ENCODE data around the gene FAM83F.

DNA sequence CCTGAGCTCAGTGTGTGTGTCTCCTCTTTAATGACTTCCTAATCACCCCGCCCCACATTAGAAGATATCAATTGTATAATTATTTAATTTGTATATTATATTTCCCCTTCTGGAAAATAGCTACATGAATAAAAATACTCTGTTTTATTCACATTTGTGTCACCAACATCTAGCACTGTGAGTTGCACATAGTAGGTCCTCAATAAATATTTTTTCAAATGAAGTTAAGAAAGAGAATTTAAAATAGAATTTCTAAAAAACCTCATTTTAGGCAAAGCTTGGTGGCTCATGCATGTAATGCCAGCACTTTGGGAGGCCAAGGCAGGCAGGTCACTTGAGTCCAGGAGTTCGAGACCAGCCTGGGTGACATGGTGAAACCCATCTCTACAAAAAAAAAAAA is 59.7 kb downstream of the FAM83F start:
- TF ChIP-seq, protein P1, sequence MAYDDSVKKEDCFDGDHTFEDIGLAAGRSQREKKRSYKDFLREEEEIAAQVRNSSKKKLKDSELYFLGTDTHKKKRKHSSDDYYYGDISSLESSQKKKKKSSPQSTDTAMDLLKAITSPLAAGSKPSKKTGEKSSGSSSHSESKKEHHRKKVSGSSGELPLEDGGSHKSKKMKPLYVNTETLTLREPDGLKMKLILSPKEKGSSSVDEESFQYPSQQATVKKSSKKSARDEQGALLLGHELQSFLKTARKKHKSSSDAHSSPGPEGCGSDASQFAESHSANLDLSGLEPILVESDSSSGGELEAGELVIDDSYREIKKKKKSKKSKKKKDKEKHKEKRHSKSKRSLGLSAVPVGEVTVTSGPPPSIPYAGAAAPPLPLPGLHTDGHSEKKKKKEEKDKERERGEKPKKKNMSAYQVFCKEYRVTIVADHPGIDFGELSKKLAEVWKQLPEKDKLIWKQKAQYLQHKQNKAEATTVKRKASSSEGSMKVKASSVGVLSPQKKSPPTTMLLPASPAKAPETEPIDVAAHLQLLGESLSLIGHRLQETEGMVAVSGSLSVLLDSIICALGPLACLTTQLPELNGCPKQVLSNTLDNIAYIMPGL (CRISPR knock-in tag; IDR thresholded peaks at IDR 0.05) = no peak
- no peak for TF ChIP-seq TEAD4 (CRISPR knock-in tag; IDR thresholded peaks at IDR 0.05)
- TF ChIP-seq, protein P2, sequence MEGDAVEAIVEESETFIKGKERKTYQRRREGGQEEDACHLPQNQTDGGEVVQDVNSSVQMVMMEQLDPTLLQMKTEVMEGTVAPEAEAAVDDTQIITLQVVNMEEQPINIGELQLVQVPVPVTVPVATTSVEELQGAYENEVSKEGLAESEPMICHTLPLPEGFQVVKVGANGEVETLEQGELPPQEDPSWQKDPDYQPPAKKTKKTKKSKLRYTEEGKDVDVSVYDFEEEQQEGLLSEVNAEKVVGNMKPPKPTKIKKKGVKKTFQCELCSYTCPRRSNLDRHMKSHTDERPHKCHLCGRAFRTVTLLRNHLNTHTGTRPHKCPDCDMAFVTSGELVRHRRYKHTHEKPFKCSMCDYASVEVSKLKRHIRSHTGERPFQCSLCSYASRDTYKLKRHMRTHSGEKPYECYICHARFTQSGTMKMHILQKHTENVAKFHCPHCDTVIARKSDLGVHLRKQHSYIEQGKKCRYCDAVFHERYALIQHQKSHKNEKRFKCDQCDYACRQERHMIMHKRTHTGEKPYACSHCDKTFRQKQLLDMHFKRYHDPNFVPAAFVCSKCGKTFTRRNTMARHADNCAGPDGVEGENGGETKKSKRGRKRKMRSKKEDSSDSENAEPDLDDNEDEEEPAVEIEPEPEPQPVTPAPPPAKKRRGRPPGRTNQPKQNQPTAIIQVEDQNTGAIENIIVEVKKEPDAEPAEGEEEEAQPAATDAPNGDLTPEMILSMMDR (IDR thresholded peaks at IDR 0.05) = no peak
- no peak for TF ChIP-seq ZNF121 (CRISPR knock-in tag; IDR thresholded peaks at IDR 0.05)
- no peak for TF ChIP-seq USF1 (CRISPR knock-in tag; IDR thresholded peaks at IDR 0.05)
- TF ChIP-seq, protein P3, sequence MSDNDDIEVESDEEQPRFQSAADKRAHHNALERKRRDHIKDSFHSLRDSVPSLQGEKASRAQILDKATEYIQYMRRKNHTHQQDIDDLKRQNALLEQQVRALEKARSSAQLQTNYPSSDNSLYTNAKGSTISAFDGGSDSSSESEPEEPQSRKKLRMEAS (CRISPR knock-in tag; IDR thresholded peaks at IDR 0.05) = no peak
- TF ChIP-seq ZNF416 (CRISPR knock-in tag; IDR thresholded peaks at IDR 0.05) = no peak
- no peak for TF ChIP-seq E2F1 (CRISPR knock-in tag; IDR thresholded peaks at IDR 0.05)
- TF ChIP-seq ZNF512 (CRISPR knock-in tag; IDR thresholded peaks at IDR 0.05; ENCODE audit: borderline replicate concordance) = no peak

Measured in WTC11 (cell line).